Activated naive CD8-positive, alpha-beta T cell treated with anti-CD3 and anti-CD28 coated beads, Interleukin-2, amount 50 U/mL, for 16 hours (primary cell): ENCODE results near the gene CPN2.

Experiments used
- DNase-seq: peaks from one replicate; pipeline ENCODE4 v3.0.0-alpha.2; 2020; ENCODE audit warnings: low read depth, low spot score

The CPN2 gene

GRCh38 chr3:194313560-194314387, 37.4 kb downstream of the CPN2 start:
- DNase-seq, result no peak

- DNase-seq, result no peak
These were observed 38.3 kb downstream of the CPN2 start for GRCh38 chr3:194312743-194313281.

GRCh38 chr3:194312186-194312742, 38.9 kb downstream of the CPN2 start:
- no peak for DNase-seq

GRCh38 chr3:194311000-194311399, 40.1 kb downstream of the CPN2 start:
- DNase-seq, result no peak

- no peak for DNase-seq
These were observed 40.9 kb downstream of the CPN2 start for GRCh38 chr3:194310060-194310835.

- no peak for DNase-seq
These were observed 42.3 kb downstream of the CPN2 start for GRCh38 chr3:194308601-194309449.

- no peak for DNase-seq
These were observed 43.3 kb downstream of the CPN2 start for GRCh38 chr3:194307849-194308248.

GRCh38 chr3:194306771-194307640, 44.1 kb downstream of the CPN2 start:
- no peak for DNase-seq

- DNase-seq, result no peak
These were observed 44.9 kb downstream of the CPN2 start for GRCh38 chr3:194306109-194306686.

GRCh38 chr3:194305356-194306108, 45.6 kb downstream of the CPN2 start:
- no peak for DNase-seq

GRCh38 chr3:194304186-194304917, 46.8 kb downstream of the CPN2 start:
- DNase-seq, result no peak

- DNase-seq, result no peak
These were observed 47.4 kb downstream of the CPN2 start for GRCh38 chr3:194303749-194304148.

GRCh38 chr3:194301730-194302129, 49.4 kb downstream of the CPN2 start:
- no peak for DNase-seq

GRCh38 chr3:194300936-194301335, 50.2 kb downstream of the CPN2 start:
- DNase-seq, result no peak

- DNase-seq, result no peak
These were observed 50.8 kb downstream of the CPN2 start for GRCh38 chr3:194300382-194300758.

- no peak for DNase-seq
These were observed 52.5 kb downstream of the CPN2 start for GRCh38 chr3:194298331-194299227.

- no peak for DNase-seq
These were observed 54.5 kb downstream of the CPN2 start for GRCh38 chr3:194296454-194297263.
